Urinary bladder (tissue), 4 donors: ENCODE data around the gene EFCAB14. TPM values are rescaled to one million over a fixed set of nuclear protein-coding genes. Genes with fewer than 3 reads are reported as not detected.
A peak's percentile ranks its signal among the peaks of the same experiment; 100 is the strongest.

Experiments used
- DNase-seq: peaks from one replicate; pipeline ENCODE4 v3.0.0-alpha.2; 2015; ENCODE audit errors: extremely low spot score
- H3K27ac ChIP-seq: one replicate; pipeline ENCODE4 v1.5.1; 2013; ENCODE audit warnings: low read depth, mild to moderate bottlenecking, moderate library complexity
- H3K36me3 ChIP-seq: one replicate; pipeline ENCODE4 v1.6.1; 2013; ENCODE audit warnings: mild to moderate bottlenecking, moderate library complexity; ENCODE audit not compliant: insufficient read depth
- H3K4me1 ChIP-seq: one replicate; pipeline ENCODE4 v1.6.1; 2013; ENCODE audit warnings: mild to moderate bottlenecking, moderate library complexity; ENCODE audit not compliant: insufficient read depth
- H3K4me3 ChIP-seq: one replicate; pipeline ENCODE4 v1.5.1; 2013; ENCODE audit warnings: low read depth, low read length
- WGBS: extraction: QIAGEN DNeasy Blood & Tissue Kit; methylation state at CpG from one replicate; pipeline ENCODE4 v1.1.7; 2013; 5-methylcytosine and 5-hydroxymethylcytosine counted together
- polyA plus RNA-seq: library from polyadenylated mRNA; stranded (reverse); fragments of 200-250 nt; gene quantifications from one replicate; pipeline ENCODE4 v1.2.3, GENCODE V29; 2013
- total RNA-seq: library from RNA; depleted of rRNA; stranded (reverse); fragments of >200 nt; gene quantifications from one replicate; pipeline ENCODE4 v1.2.3, GENCODE V29; 2014
- donor health status: healthy with polysubstance abuse.
- donor health status: healthy.

EFCAB14 gene
- total and polyA plus RNA-seq, 2 donors, result 58.6 to 115 TPM

- H3K4me3 ChIP-seq, result no peak overlapping the region
- DNase-seq, result peak; percentile 21
- H3K4me1 ChIP-seq, result peaks cover 4% of the 10 kb centered on the region
- 24% methylated on average over 2 of the region's 2 CpGs for WGBS
- H3K36me3 ChIP-seq, result peaks cover 15% of the 10 kb centered on the region
- H3K27ac ChIP-seq, result no peak overlapping the region
Observed at GRCh38 chr1:46687093-46687659, 31.7 kb downstream of the EFCAB14 start.

DNA sequence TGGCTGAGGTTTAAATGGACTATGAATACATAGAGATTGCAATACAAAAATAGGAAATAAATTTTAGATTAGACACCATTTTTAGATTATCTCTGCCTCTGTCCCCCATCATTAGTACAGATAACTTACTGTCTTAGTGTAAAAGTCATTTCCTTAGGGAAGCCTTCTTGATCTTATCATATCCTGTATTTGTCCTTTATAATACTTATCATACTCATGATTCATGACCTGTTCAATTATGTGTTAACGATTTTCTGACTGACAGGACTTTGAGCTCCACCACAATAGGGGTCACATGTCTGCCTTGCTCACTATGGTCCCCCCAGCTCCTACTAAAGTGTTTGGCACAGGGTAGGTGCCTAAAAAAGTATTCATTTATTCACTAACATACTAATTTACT, 32.7 kb downstream of the EFCAB14 start:
- no peak overlapping the region for H3K27ac ChIP-seq
- 61% methylated on average over 1 of the region's 1 CpG for WGBS

GRCh38 chr1:46684670-46685069, 34.2 kb downstream of the EFCAB14 start:
- 97% methylated on average over 2 of the region's 2 CpGs for WGBS
- no peak overlapping the region for H3K27ac ChIP-seq
- no peak for DNase-seq
- peaks cover 14% of the 10 kb centered on the region for H3K36me3 ChIP-seq
- no peak overlapping the region for H3K4me3 ChIP-seq
- peaks cover 4% of the 10 kb centered on the region for H3K4me1 ChIP-seq

More for the DNA sequence above, 32.7 kb downstream of the EFCAB14 start:
- Histone ChIP-seq H3K4me3 (no peak overlapping the region), H3K36me3 (peaks cover 15% of the 10 kb centered on the region), H3K4me1 (peaks cover 4% of the 10 kb centered on the region)
- no peak for DNase-seq

DNA sequence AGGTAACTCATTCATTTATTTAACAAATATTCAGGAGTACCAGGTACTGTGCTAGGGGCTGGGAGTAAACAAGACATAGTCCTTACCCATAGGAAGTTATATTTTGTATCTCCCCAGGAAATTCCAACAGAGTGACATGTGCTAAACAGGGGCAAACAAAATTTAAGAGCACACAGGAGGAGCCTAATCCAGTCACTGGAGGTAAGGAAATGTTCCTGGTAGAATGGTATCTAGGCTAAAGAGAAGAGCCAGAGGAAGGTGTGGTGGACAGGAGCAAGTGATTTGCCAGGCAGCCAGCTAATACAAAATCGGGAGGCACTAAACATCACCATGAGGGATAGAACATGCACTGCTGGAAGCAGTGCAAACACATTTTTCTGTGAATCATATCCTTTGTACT, 36.9 kb downstream of the EFCAB14 start:
- Histone ChIP-seq H3K27ac (no peak overlapping the region), H3K4me3 (no peak overlapping the region), H3K36me3 (peaks cover 12% of the 10 kb centered on the region), H3K4me1 (peaks cover 3% of the 10 kb centered on the region)
- DNase-seq, result no peak
- WGBS, result 74% methylated on average over 1 of the region's 1 CpG

DNA sequence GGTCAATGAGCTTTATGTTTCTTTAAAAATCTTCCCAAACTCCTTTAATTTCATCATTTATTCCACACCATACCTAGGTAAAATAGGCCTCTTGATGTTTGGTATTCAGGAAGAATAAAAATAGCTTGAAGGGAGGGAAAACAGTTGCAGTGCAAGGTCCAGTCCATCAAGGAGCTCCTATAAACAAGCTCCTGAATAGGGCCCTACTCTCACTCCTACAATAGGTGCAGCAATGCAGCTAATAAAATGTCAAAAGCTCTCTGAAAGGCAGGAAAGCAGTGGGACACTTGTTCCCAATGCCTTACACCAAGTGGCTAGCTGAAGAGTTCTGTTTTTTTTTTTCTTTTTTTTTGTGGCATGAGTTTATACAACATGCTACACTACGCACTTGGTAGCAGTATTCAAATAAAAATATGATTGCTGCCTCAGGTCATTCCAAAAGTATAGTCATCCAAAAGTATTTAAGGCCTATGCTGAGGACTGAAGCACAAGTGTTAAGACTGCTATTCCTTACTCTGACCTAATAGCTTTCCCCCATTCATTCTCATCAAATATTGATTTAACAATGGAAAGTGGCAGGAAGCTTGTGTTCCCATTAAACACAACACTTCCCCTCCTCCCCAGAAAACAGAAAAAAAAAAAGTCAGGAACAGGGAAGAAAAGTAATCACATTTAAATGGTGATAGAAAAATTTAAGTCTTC, 37.4 kb downstream of the EFCAB14 start:
- Histone ChIP-seq H3K27ac (no peak overlapping the region), H3K36me3 (peaks cover 12% of the 10 kb centered on the region), H3K4me1 (no peaks in the 10 kb centered on the region), H3K4me3 (no peak overlapping the region)
- no peak for DNase-seq
- 94% methylated on average over 1 of the region's 1 CpG for WGBS

DNA sequence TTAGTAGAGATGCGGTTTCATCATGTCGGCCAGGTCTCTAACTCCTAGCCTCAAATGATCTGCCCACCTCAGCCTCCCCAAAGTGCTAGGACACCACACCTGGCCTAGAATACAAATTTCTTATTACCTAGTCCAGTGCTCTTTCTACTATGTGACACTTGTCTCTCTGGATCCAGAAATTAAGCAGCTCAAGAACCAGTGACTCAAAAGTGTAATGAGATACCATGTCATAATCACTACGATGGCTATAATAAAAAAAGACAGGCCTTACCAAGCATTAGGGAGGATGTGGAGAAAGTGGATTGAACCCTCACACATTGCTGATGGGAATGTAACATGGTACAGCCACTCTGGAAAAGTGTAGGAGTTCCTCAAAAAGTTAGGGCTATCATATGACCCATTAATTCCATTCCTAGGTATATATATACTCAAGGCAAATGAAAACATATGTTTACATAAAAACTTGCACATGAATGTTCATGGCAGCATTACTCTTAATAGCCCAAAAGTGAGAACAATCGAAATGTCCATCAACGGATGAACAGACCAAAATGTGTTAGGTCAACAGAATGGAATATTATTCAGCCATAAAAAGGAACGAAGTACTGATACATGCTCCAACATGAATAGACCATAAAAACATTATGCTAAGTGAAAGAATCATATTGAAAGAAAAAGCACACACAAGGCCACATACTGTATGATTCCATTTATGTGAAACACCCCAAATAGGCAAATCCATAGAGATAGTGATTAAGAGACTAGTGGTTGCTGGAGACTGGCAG, 38.9 kb downstream of the EFCAB14 start:
- Histone ChIP-seq H3K27ac (no peak overlapping the region), H3K4me1 (no peaks in the 10 kb centered on the region), H3K4me3 (no peak overlapping the region), H3K36me3 (peaks cover 12% of the 10 kb centered on the region)
- 96% methylated on average over 6 of the region's 6 CpGs for WGBS
- no peak for DNase-seq

- no peak overlapping the region for H3K4me3 ChIP-seq
- no peak overlapping the region for H3K27ac ChIP-seq
- H3K4me1 ChIP-seq, result no peaks in the 10 kb centered on the region
- 96% methylated on average over 1 of the region's 1 CpG for WGBS
- H3K36me3 ChIP-seq, result peaks cover 3% of the 10 kb centered on the region
- DNase-seq, result no peak
Observed at GRCh38 chr1:46677339-46677738, 41.6 kb downstream of the EFCAB14 start.

GRCh38 chr1:46676531-46676930, 42.4 kb downstream of the EFCAB14 start:
- Histone ChIP-seq H3K36me3 (peaks cover 3% of the 10 kb centered on the region), H3K4me3 (no peak overlapping the region), H3K27ac (no peak overlapping the region), H3K4me1 (no peaks in the 10 kb centered on the region)
- WGBS, result 90% methylated on average over 1 of the region's 1 CpG
- no peak for DNase-seq

GRCh38 chr1:46675549-46676314, 43.2 kb downstream of the EFCAB14 start:
- Histone ChIP-seq H3K4me1 (no peaks in the 10 kb centered on the region), H3K36me3 (peaks cover 3% of the 10 kb centered on the region), H3K4me3 (no peak overlapping the region), H3K27ac (no peak overlapping the region)
- WGBS, result 84% methylated on average over 1 of the region's 1 CpG
- no peak for DNase-seq

GRCh38 chr1:46673749-46674182, 45.1 kb downstream of the EFCAB14 start:
- Histone ChIP-seq H3K4me1 (no peaks in the 10 kb centered on the region), H3K27ac (no peak overlapping the region), H3K36me3 (no peaks in the 10 kb centered on the region), H3K4me3 (no peak overlapping the region)
- no peak for DNase-seq
- WGBS, result 55% methylated on average over 4 of the region's 4 CpGs

GRCh38 chr1:46672696-46673095, 46.2 kb downstream of the EFCAB14 start:
- 75% methylated on average over 8 of the region's 8 CpGs for WGBS
- no peak for DNase-seq
- Histone ChIP-seq H3K4me3 (no peak overlapping the region), H3K36me3 (no peaks in the 10 kb centered on the region), H3K4me1 (no peaks in the 10 kb centered on the region), H3K27ac (no peak overlapping the region)

GRCh38 chr1:46671554-46671953, 47.4 kb downstream of the EFCAB14 start, which contains the start of gene TEX38:
Gene TEX38, plus strand, starts transcription at chr1:46671854. Its CDS starts 81 bp downstream, at chr1:46671935.
- DNase-seq, result no peak
- 86% methylated on average over 3 of the region's 3 CpGs for WGBS
- Histone ChIP-seq H3K27ac (no peak within 1 kb of the TSS), H3K36me3 (no peaks in the 10 kb centered on the region), H3K4me1 (no peaks in the 10 kb centered on the region), H3K4me3 (no peak within 1 kb of the TSS)

- Histone ChIP-seq H3K36me3 (no peaks in the 10 kb centered on the region), H3K27ac (no peak overlapping the region), H3K4me3 (no peak overlapping the region), H3K4me1 (no peaks in the 10 kb centered on the region)
- WGBS, result 90% methylated on average over 1 of the region's 1 CpG
- no peak for DNase-seq
Observed at GRCh38 chr1:46670134-46670533, 48.8 kb downstream of the EFCAB14 start.
